ENCODE measurements around the gene ZNF627. TPM values are rescaled to one million over a fixed set of nuclear protein-coding genes. Genes with fewer than 3 reads are reported as not detected.

Gene ZNF627
- total and polyA plus RNA-seq, 2 of the 8 experiments (the other 6 are each of a cell fraction or from before 2014, with no cell fraction given) = 7.2 to 13.7 TPM

- Histone ChIP-seq H3K4me2 (ENCODE audit: insufficient read depth in 1 of 2, low read depth in 2 of 2, low read length in 2 of 2) (no peak overlapping the region), H3K36me3 (ENCODE audit: control insufficient read depth in 2 of 4, insufficient read depth in 4 of 4, low read length in 3 of 4) (no peaks in the 10 kb centered on the region), H3K27me3 (replicated peaks in 1 of 4; ENCODE audit: control insufficient read depth in 3 of 4, extremely low read depth in 1 of 4, insufficient read depth in 3 of 4, low read length in 3 of 4) (no peaks in the 10 kb centered on the region), H3K9me3 (ENCODE audit: insufficient read depth in 2 of 2, low read depth in 1 of 2, low read length in 1 of 2) (no peaks in the 10 kb centered on the region), H2AFZ (ENCODE audit: low read length) (no peak overlapping the region), H4K20me1 (replicated peaks in 1 of 2; ENCODE audit: control insufficient read depth in 1 of 2, insufficient read depth in 2 of 2, low read length in 2 of 2) (no peaks in the 10 kb centered on the region), H4K8ac (ENCODE audit: extremely low read depth, insufficient read depth, low read length) (no peak overlapping the region), H3K79me1 (ENCODE audit: low read depth, low read length) (no peaks in the 10 kb centered on the region), H3K4me1 (replicated peaks in 1 of 4; ENCODE audit: control insufficient read depth in 3 of 4, insufficient read depth in 4 of 4, low read length in 3 of 4) (peaks cover 0 to 2% (median 0%) of the 10 kb centered on the region in 4 experiments; a peak in 1 of 7 replicates), H4K91ac (replicated peaks; ENCODE audit: insufficient read length, low read length) (no peak overlapping the region), H2BK120ac (replicated peaks; ENCODE audit: low read depth, low read length) (no peak overlapping the region), H3K56ac (replicated peaks; ENCODE audit: insufficient read length, low read depth, low read length) (no peak overlapping the region), H3K79me2 (ENCODE audit: control insufficient read depth in 1 of 2, insufficient read depth in 2 of 2, low read length in 2 of 2) (no peaks in the 10 kb centered on the region), H3K18ac (ENCODE audit: extremely low read depth, low read length) (no peak overlapping the region), H2BK15ac (ENCODE audit: low read length) (no peak overlapping the region), H2AK5ac (ENCODE audit: low read depth, low read length) (no peak overlapping the region), H4K5ac (ENCODE audit: insufficient read length, low read depth, low read length) (no peak overlapping the region), H2BK12ac (ENCODE audit: low read depth, low read length) (no peak overlapping the region), H3K27ac (ENCODE audit: low read depth, low read length) (no peak overlapping the region), H3K9ac (replicated peaks in 1 of 4; ENCODE audit: extremely low read depth in 1 of 4, low read depth in 3 of 4, low read length in 3 of 4) (no peak overlapping the region), H3K4ac (replicated peaks; ENCODE audit: insufficient read length, low read depth, low read length) (no peak overlapping the region), H3K23me2 (ENCODE audit: low read depth, low read length) (no peaks in the 10 kb centered on the region), H2BK5ac (ENCODE audit: low read depth, low read length) (no peak overlapping the region), H3K4me3 (ENCODE audit: extremely low read depth in 1 of 4, insufficient read depth in 2 of 4, low read depth in 3 of 4, low read length in 4 of 4) (no peak overlapping the region), H2BK20ac (ENCODE audit: low read length) (no peak overlapping the region), H3K14ac (ENCODE audit: insufficient read length) (no peak overlapping the region), H3K23ac (ENCODE audit: insufficient read length) (no peak overlapping the region)
- ChIA-PET POLR2A (ENCODE audit: partially characterized antibody) (interaction anchor here (1.1 to 1.4 kb wide), 4 partner anchors 24 to 65 kb away, joined by 3 read pairs; partner anchors contain the start of gene ZNF627), CTCF (ENCODE audit: partially characterized antibody) (interaction anchor here (0.9 to 3.9 kb wide), 4 partner anchors 9 to 23 kb away, joined by 3 to 20 read pairs (median 5); no protein-coding TSS in a partner anchor)
- WGBS, 2 experiments (ENCODE audit: extremely low coverage in 1 of 2, insufficient coverage in 1 of 2, insufficient read length in 1 of 2, insufficient replicate concordance in 2 of 2, low coverage in 1 of 2, low lambda C conversion rate in 2 of 2, missing lambda C conversion rate in 1 of 2) = 86% methylated on average over 8 of the region's 8 CpGs; no CpG with 5 or more reads in 1 of the 2 experiments
- no peak for FAIRE-seq
- no peak for TF ChIP-seq BACH1 (IDR thresholded peaks at IDR 0.05; ENCODE audit: low read length)
- TF ChIP-seq CREB1 (IDR thresholded peaks at IDR 0.05) = no peak
- TF ChIP-seq E2F6 (IDR thresholded peaks at IDR 0.05) = no peak
- DNase-seq (ENCODE audit: low read depth in 1 of 2, low spot score in 2 of 2) = no peak
Observed at GRCh38 chr19:11663181-11663591, 65.9 kb downstream of the ZNF627 start.

Other genes starting within 250 kb of the ZNF627 start
- 9.5 and 11.7 TPM in 2 replicates for gene PLPPR2, start 242.1 kb upstream of the ZNF627 start, total RNA-seq (2021; fragmentation: NEBNext Ultra II Directional; extraction: Animal tissue kit (Norgen Biotek cat#: 25700))
- gene PLPPR2, start 242.1 kb upstream of the ZNF627 start, polyA plus RNA-seq (2011; rRNA removed) = 7.2 and 14.9 TPM in 2 replicates
- gene SWSAP1, start 222.8 kb upstream of the ZNF627 start, total RNA-seq (2021; fragmentation: NEBNext Ultra II Directional; extraction: Animal tissue kit (Norgen Biotek cat#: 25700)) = 3.1 and 3.2 TPM in 2 replicates
- 5.1 and 5.2 TPM in 2 replicates for gene SWSAP1, start 222.8 kb upstream of the ZNF627 start, polyA plus RNA-seq (2011; rRNA removed)
- gene EPOR, start 213.2 kb upstream of the ZNF627 start, total RNA-seq (2021; fragmentation: NEBNext Ultra II Directional; extraction: Animal tissue kit (Norgen Biotek cat#: 25700)) = 13.1 and 13.9 TPM in 2 replicates
- 23.4 and 32.3 TPM in 2 replicates for gene EPOR, start 213.2 kb upstream of the ZNF627 start, polyA plus RNA-seq (2011; rRNA removed)
- gene RGL3, start 178.2 kb upstream of the ZNF627 start, total RNA-seq (2021; fragmentation: NEBNext Ultra II Directional; extraction: Animal tissue kit (Norgen Biotek cat#: 25700)) = 40.9 and 47.8 TPM in 2 replicates
- 36.9 and 78.7 TPM in 2 replicates for gene RGL3, start 178.2 kb upstream of the ZNF627 start, polyA plus RNA-seq (2011; rRNA removed)
- 1.6 and 2.2 TPM in 2 replicates for gene ODAD3, start 162.4 kb upstream of the ZNF627 start, total RNA-seq (2021; fragmentation: NEBNext Ultra II Directional; extraction: Animal tissue kit (Norgen Biotek cat#: 25700))
- 2.1 and 4.4 TPM in 2 replicates for gene ODAD3, start 162.4 kb upstream of the ZNF627 start, polyA plus RNA-seq (2011; rRNA removed)
- 337 and 341 TPM in 2 replicates for gene PRKCSH, start 161.8 kb upstream of the ZNF627 start, total RNA-seq (2021; fragmentation: NEBNext Ultra II Directional; extraction: Animal tissue kit (Norgen Biotek cat#: 25700))
- 97.2 and 267 TPM in 2 replicates for gene PRKCSH, start 161.8 kb upstream of the ZNF627 start, polyA plus RNA-seq (2011; rRNA removed)
- gene ELAVL3, start 116.4 kb upstream of the ZNF627 start, total RNA-seq (2021; fragmentation: NEBNext Ultra II Directional; extraction: Animal tissue kit (Norgen Biotek cat#: 25700)) = 1.0 and 2.0 TPM in 2 replicates
- 0.80 and 1.2 TPM in 2 replicates for gene ELAVL3, start 116.4 kb upstream of the ZNF627 start, polyA plus RNA-seq (2011; rRNA removed)
- gene ZNF653, start 91.6 kb upstream of the ZNF627 start, total RNA-seq (2021; fragmentation: NEBNext Ultra II Directional; extraction: Animal tissue kit (Norgen Biotek cat#: 25700)) = 7.9 and 9.5 TPM in 2 replicates
- 7.0 and 13.0 TPM in 2 replicates for gene ZNF653, start 91.6 kb upstream of the ZNF627 start, polyA plus RNA-seq (2011; rRNA removed)
- gene ECSIT, start 68.3 kb upstream of the ZNF627 start, total RNA-seq (2021; fragmentation: NEBNext Ultra II Directional; extraction: Animal tissue kit (Norgen Biotek cat#: 25700)) = 53.5 and 55.7 TPM in 2 replicates
- 74.1 and 118 TPM in 2 replicates for gene ECSIT, start 68.3 kb upstream of the ZNF627 start, polyA plus RNA-seq (2011; rRNA removed)
- gene CNN1, start 58.6 kb upstream of the ZNF627 start, total RNA-seq (2021; fragmentation: NEBNext Ultra II Directional; extraction: Animal tissue kit (Norgen Biotek cat#: 25700)) = 29.8 and 32.4 TPM in 2 replicates
- 50.8 and 62.8 TPM in 2 replicates for gene CNN1, start 58.6 kb upstream of the ZNF627 start, polyA plus RNA-seq (2011; rRNA removed)
- 84.2 and 88.4 TPM in 2 replicates for gene ELOF1, start 38.3 kb upstream of the ZNF627 start, total RNA-seq (2021; fragmentation: NEBNext Ultra II Directional; extraction: Animal tissue kit (Norgen Biotek cat#: 25700))
- 101 and 160 TPM in 2 replicates for gene ELOF1, start 38.3 kb upstream of the ZNF627 start, polyA plus RNA-seq (2011; rRNA removed)
- gene ACP5, start 19.8 kb upstream of the ZNF627 start, total RNA-seq (2021; fragmentation: NEBNext Ultra II Directional; extraction: Animal tissue kit (Norgen Biotek cat#: 25700)) = 8.3 and 9.0 TPM in 2 replicates
- gene ACP5, start 19.8 kb upstream of the ZNF627 start, polyA plus RNA-seq (2011; rRNA removed) = 14.3 and 16.5 TPM in 2 replicates
- gene ZNF823, start 141.5 kb downstream of the ZNF627 start, total RNA-seq (2021; fragmentation: NEBNext Ultra II Directional; extraction: Animal tissue kit (Norgen Biotek cat#: 25700)) = 2.4 and 2.9 TPM in 2 replicates
- 0.73 and 0.93 TPM in 2 replicates for gene ZNF823, start 141.5 kb downstream of the ZNF627 start, polyA plus RNA-seq (2011; rRNA removed)
- gene ZNF441, start 169.5 kb downstream of the ZNF627 start, total RNA-seq (2021; fragmentation: NEBNext Ultra II Directional; extraction: Animal tissue kit (Norgen Biotek cat#: 25700)) = 0.23 and 0.48 TPM in 2 replicates
- 0.09 and 0.22 TPM in 2 replicates for gene ZNF441, start 169.5 kb downstream of the ZNF627 start, polyA plus RNA-seq (2011; rRNA removed)
- 0.78 and 0.84 TPM in 2 replicates for gene ZNF491, start 201.0 kb downstream of the ZNF627 start, total RNA-seq (2021; fragmentation: NEBNext Ultra II Directional; extraction: Animal tissue kit (Norgen Biotek cat#: 25700))
- 0.18 and 0.31 TPM in 2 replicates for gene ZNF491, start 201.0 kb downstream of the ZNF627 start, polyA plus RNA-seq (2011; rRNA removed)
- gene ZNF440, start 216.8 kb downstream of the ZNF627 start, total RNA-seq (2021; fragmentation: NEBNext Ultra II Directional; extraction: Animal tissue kit (Norgen Biotek cat#: 25700)) = 6.5 and 7.9 TPM in 2 replicates
- 0.63 and 0.77 TPM in 2 replicates for gene ZNF440, start 216.8 kb downstream of the ZNF627 start, polyA plus RNA-seq (2011; rRNA removed)